CD4-positive, alpha-beta T cell (primary cell): ENCODE measurements around the gene COL20A1. TPM values are rescaled to one million over a fixed set of nuclear protein-coding genes. Genes with fewer than 3 reads are reported as not detected.

Source experiments
- ATAC-seq: fragments of 200-7000 bp; cut with Tn5 transposase; one replicate; pipeline ENCODE4 v1.10.0; 2022; ENCODE audit warnings: mild to moderate bottlenecking; ENCODE audit not compliant: poor library complexity
- CTCF ChIA-PET: fragments of 350-600 bp; sonication (Branson Sonifier 250); formaldehyde crosslinking; loops from one replicate; lab custom pipeline; 2021; ENCODE audit warnings: antibody characterized with exemption, inconsistent platforms; lab: Charles Lee
- POLR2A ChIA-PET: fragments of 350-600 bp; sonication (Branson Sonifier 250); formaldehyde crosslinking; loops from one replicate; lab custom pipeline; 2021; ENCODE audit warnings: antibody characterized with exemption, inconsistent platforms; lab: Charles Lee
- DNase-seq, 14 experiments: peaks; one replicate each; pipeline ENCODE4 v3.0.0-alpha.2; 2013 to 2020; ENCODE audit warnings: mixed read lengths in 2 of 14
- H3K27ac ChIP-seq, 2 donors: one replicate each; pipeline versions ENCODE4 v1.5.1 to v1.7.0; 2013; ENCODE audit warnings: low read length in 2 of 2, low read depth in 1 of 2, mild to moderate bottlenecking in 1 of 2
- H3K27me3 ChIP-seq, 2 experiments: 1 replicate in 1 of 2; 2 replicates in 1 of 2; pipeline versions ENCODE4 v1.6.1 to v1.7.0; 2013; ENCODE audit warnings: low read length in 2 of 2, control low read depth in 1 of 2, mild to moderate bottlenecking in 1 of 2, moderate library complexity in 1 of 2; ENCODE audit not compliant: insufficient read depth in 2 of 2, control insufficient read depth in 1 of 2
- H3K36me3 ChIP-seq: one replicate; pipeline ENCODE4 v1.6.1; 2013; ENCODE audit warnings: low read length, control low read depth; ENCODE audit not compliant: insufficient read depth
- H3K4me1 ChIP-seq: one replicate; pipeline ENCODE4 v1.6.1; 2013; ENCODE audit warnings: low read length, control low read depth; ENCODE audit not compliant: insufficient read depth
- H3K4me3 ChIP-seq: one replicate; pipeline ENCODE4 v1.5.1; 2013; ENCODE audit warnings: mild to moderate bottlenecking, low read length, moderate library complexity
- H3K9me3 ChIP-seq, 2 experiments: 1 replicate in 1 of 2; 2 replicates in 1 of 2; pipeline versions ENCODE4 v1.6.1 to v1.7.0; 2013; ENCODE audit warnings: low read length in 2 of 2, mild to moderate bottlenecking in 2 of 2, control low read depth in 1 of 2, moderate library complexity in 1 of 2; ENCODE audit not compliant: control insufficient read depth in 1 of 2, insufficient read depth in 1 of 2
- H3K27ac Mint-ChIP-seq: one replicate; pipeline ENCODE4 v1.8.0; 2020; ENCODE audit warnings: mixed read lengths
- H3K27me3 Mint-ChIP-seq: one replicate; pipeline ENCODE4 v1.8.0; 2021; ENCODE audit warnings: mixed read lengths
- H3K36me3 Mint-ChIP-seq: one replicate; pipeline ENCODE4 v1.8.0; 2021; ENCODE audit warnings: low read depth, mixed read lengths
- H3K4me1 Mint-ChIP-seq: one replicate; pipeline ENCODE4 v1.8.0; 2021; ENCODE audit warnings: low read depth, mixed read lengths
- H3K4me3 Mint-ChIP-seq: one replicate; pipeline ENCODE4 v1.8.0; 2020; ENCODE audit warnings: mild to moderate bottlenecking, mixed read lengths
- H3K9me3 Mint-ChIP-seq: one replicate; pipeline ENCODE4 v1.8.0; 2020; ENCODE audit warnings: mixed read lengths
- CTCF ChIP-seq: fragments of 200-600 bp; IDR thresholded peaks from one replicate; pipeline ENCODE4 v1.8.0; 2022; ENCODE audit warnings: antibody characterized with exemption, mild to moderate bottlenecking
- intact Hi-C, 2 experiments: fragments of 100-400 bp; cut with DNase I in 1 of 2; cut with micrococcal nuclease in 1 of 2; formaldehyde crosslinking; loops; one replicate each; pipeline versions ENCODE4 v1.15.1 to v1.9.0; 2023 to 2025; cut with DNase I, micrococcal nuclease
- total RNA-seq, 174 experiments: library from RNA in 2 of 174; stranded (reverse) in 2 of 174; gene quantifications; one replicate each; pipeline ENCODE4 v1.2.3 and lab custom pipeline; 2021 to 2026

Gene COL20A1
- total RNA-seq, 2 experiments from 2014 or later = 0.03 TPM; not detected in 1

DNA sequence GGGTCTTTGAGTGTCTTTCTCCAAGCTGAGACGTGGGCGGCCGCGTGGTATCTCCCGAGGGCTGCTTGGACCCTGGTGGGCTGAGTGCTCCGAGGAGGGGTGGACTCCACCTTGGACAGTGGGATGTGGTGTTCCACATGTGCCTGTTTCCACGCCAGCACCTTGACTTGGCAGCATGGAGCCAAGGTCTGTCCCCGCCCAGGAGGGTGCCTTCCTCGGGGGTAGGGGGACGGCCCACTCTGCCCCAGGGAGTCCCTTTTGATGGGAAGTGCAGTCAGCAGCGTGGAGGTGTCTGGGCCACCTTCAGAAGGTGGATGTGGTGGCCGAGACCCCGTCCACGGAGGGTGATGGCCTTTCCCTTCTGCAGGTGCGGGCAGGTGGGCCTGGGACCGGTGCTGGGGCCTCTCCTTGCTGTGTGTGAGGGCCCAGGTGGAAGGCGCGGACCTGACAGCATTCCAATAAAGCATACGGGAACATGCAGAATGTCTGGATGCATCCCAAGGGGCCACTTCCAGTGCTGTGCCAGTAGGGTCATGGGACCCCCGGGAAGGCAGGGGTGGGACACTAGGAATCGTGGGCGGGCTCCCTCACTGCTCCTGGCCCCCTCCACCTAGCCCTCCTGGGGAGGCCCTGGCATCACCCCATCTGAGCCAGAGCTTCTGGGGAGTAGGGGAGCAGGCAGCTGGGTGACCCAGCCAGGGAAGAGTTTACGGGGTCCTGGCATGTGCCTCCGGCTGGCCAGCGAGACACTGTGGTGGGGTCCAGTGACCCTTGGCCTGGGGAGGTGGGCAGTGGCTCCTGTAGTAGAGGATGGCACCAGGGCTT is 3.5 kb upstream of the COL20A1 start:
- TF ChIP-seq CTCF = no peak
- ATAC-seq = no peak
- peaks cover 25% of the 10 kb centered on the region for H3K4me1 ChIP-seq
- Mint-ChIP-seq H3K9me3 (no peaks in the 10 kb centered on the region), H3K27me3 (no peaks in the 10 kb centered on the region), H3K4me3 (no peak overlapping the region), H3K36me3 (peaks cover 18% of the 10 kb centered on the region), H3K4me1 (no peaks in the 10 kb centered on the region), H3K27ac (no peak overlapping the region)
- no peak overlapping the region for H3K27ac ChIP-seq
- intact Hi-C loops = no loop called here
- no peaks in the 10 kb centered on the region for H3K9me3 ChIP-seq
- peaks cover 23% of the 10 kb centered on the region for H3K36me3 ChIP-seq
- no peak overlapping the region for H3K4me3 ChIP-seq
- ChIA-PET POLR2A (no interaction called here), CTCF (no interaction called here)
- peaks cover 0 to 3% of the 10 kb centered on the region in 2 experiments for H3K27me3 ChIP-seq
- no peak for DNase-seq

- no peak for DNase-seq
- intact Hi-C loops = no loop called here
- Histone ChIP-seq H3K4me3 (no peak overlapping the region), H3K27me3 (peaks cover 0 to 7% of the 10 kb centered on the region in 2 experiments), H3K36me3 (peaks cover 21% of the 10 kb centered on the region), H3K4me1 (peaks cover 24% of the 10 kb centered on the region), H3K9me3 (no peaks in the 10 kb centered on the region), H3K27ac (no peak overlapping the region)
- CTCF ChIA-PET = no interaction called here
- Mint-ChIP-seq H3K9me3 (no peaks in the 10 kb centered on the region), H3K27ac (no peak overlapping the region), H3K4me1 (peaks cover 5% of the 10 kb centered on the region), H3K36me3 (peaks cover 18% of the 10 kb centered on the region), H3K27me3 (peaks cover 6% of the 10 kb centered on the region), H3K4me3 (no peak overlapping the region)
- no peak for TF ChIP-seq CTCF
- no peak for ATAC-seq
- POLR2A ChIA-PET = no interaction called here
Observed at GRCh38 chr20:63290136-63290676, 2.8 kb upstream of the COL20A1 start.

DNA sequence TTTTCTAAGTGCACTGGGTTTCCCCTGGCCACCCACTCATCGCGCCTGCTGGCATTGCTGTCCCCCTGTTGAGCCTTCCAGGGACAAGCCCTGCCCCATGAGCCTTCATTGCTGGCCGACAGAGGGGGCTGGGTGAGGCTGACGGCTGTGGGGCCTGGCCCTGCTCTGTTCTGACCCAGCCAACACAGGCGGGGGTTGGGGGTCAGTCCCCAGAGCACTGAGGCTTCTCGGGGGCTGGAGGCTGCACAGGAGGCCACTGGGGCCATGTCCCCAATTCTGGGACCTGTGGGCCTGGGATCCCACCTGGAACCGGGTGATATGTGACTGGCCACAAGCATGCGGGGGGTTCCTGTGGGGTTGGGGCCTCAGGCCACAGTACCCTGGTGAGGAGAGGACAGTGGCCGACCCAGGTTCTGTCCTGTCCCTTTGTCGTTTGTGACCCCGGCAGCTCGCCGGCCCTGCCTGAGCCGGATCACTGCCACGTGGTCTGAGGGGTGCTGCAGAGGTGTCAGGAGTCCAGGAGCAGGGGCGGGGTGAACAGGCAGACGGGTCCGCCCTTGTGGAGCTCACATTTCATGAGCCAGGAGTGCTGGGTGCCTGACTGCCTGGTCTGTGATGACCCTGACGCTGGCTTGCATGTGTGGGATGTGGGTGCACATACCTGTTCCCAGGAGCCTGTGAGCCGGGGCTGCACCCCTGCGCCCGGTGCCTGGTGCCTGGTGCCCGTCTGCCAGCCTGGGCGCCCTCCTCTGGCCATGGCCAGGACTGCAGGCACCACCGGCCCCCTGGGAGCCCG is 2.1 kb upstream of the COL20A1 start:
- Histone ChIP-seq H3K27me3 (peaks cover 0 to 9% of the 10 kb centered on the region in 2 experiments), H3K4me3 (no peak overlapping the region), H3K27ac (no peak overlapping the region), H3K4me1 (peaks cover 25% of the 10 kb centered on the region), H3K36me3 (peaks cover 19% of the 10 kb centered on the region), H3K9me3 (no peaks in the 10 kb centered on the region)
- H3K9me3 Mint-ChIP-seq = no peaks in the 10 kb centered on the region
- TF ChIP-seq CTCF = peak; percentile 69
- H3K36me3 Mint-ChIP-seq = peaks cover 14% of the 10 kb centered on the region
- ATAC-seq = peak; percentile 69
- H3K27ac Mint-ChIP-seq = no peak overlapping the region
- CTCF ChIA-PET = no interaction called here
- peak; percentile 29 to 72 (median 52) for DNase-seq
- intact Hi-C loops = no loop called here
- POLR2A ChIA-PET = no interaction called here
- H3K4me1 Mint-ChIP-seq = peaks cover 12% of the 10 kb centered on the region
- peaks cover 11% of the 10 kb centered on the region for H3K27me3 Mint-ChIP-seq
- H3K4me3 Mint-ChIP-seq = no peak overlapping the region
